ENCODE results near the gene MAPKAP1. TPM values are rescaled to one million over a fixed set of nuclear protein-coding genes. Genes with fewer than 3 reads are reported as not detected.

The MAPKAP1 gene
- total RNA-seq, 2 donors from 2014 or later, result 73.4 to 81.5 TPM

GRCh38 chr9:125674981-125675973, 31.7 kb downstream of the MAPKAP1 start:
- Histone ChIP-seq H3K4me1 (ENCODE audit: control insufficient read depth in 1 of 2, low read depth in 2 of 2) (peaks cover 0 to 11% of the 10 kb centered on the region in 2 donors), H3K4me3 (no peak overlapping the region), H3K9me3 (no peaks in the 10 kb centered on the region), H3K36me3 (no peaks in the 10 kb centered on the region), H3K27ac (no peak overlapping the region), H3K27me3 (replicated peaks; ENCODE audit: insufficient read depth) (no peaks in the 10 kb centered on the region)
- TF ChIP-seq CTCF (IDR thresholded peaks at IDR 0.05), result no peak
- peak; percentile 60 for ATAC-seq (ENCODE audit: insufficient number of reproducible peaks, low FRiP score, low read depth)
- no peak for DNase-seq (ENCODE audit: low spot score)

GRCh38 chr9:125672876-125673275, 34.1 kb downstream of the MAPKAP1 start:
- DNase-seq (ENCODE audit: low spot score) (no peak), ATAC-seq (ENCODE audit: insufficient number of reproducible peaks, low FRiP score, low read depth) (no peak)
- H3K36me3 ChIP-seq, result no peaks in the 10 kb centered on the region
- no peak overlapping the region for H3K27ac ChIP-seq
- no peak overlapping the region for H3K4me3 ChIP-seq
- H3K4me1 ChIP-seq (ENCODE audit: control insufficient read depth in 1 of 2, low read depth in 2 of 2), result peaks cover 0 to 11% of the 10 kb centered on the region in 2 donors
- H3K27me3 ChIP-seq (replicated peaks; ENCODE audit: insufficient read depth), result no peaks in the 10 kb centered on the region
- no peak for TF ChIP-seq CTCF (IDR thresholded peaks at IDR 0.05)
- no peaks in the 10 kb centered on the region for H3K9me3 ChIP-seq

- Histone ChIP-seq H3K36me3 (no peaks in the 10 kb centered on the region), H3K27me3 (replicated peaks; ENCODE audit: insufficient read depth) (no peaks in the 10 kb centered on the region), H3K4me3 (no peak overlapping the region), H3K4me1 (ENCODE audit: control insufficient read depth in 1 of 2, low read depth in 2 of 2) (peaks cover 0 to 4% of the 10 kb centered on the region in 2 donors), H3K27ac (peak overlapping the region in 1 of 2 donors; percentile 17), H3K9me3 (no peaks in the 10 kb centered on the region)
- no peak for ATAC-seq (ENCODE audit: insufficient number of reproducible peaks, low FRiP score, low read depth)
- no peak for DNase-seq (ENCODE audit: low spot score)
- TF ChIP-seq CTCF (IDR thresholded peaks at IDR 0.05), result no peak
These were observed 43.9 kb downstream of the MAPKAP1 start for GRCh38 chr9:125663127-125663526.

DNA sequence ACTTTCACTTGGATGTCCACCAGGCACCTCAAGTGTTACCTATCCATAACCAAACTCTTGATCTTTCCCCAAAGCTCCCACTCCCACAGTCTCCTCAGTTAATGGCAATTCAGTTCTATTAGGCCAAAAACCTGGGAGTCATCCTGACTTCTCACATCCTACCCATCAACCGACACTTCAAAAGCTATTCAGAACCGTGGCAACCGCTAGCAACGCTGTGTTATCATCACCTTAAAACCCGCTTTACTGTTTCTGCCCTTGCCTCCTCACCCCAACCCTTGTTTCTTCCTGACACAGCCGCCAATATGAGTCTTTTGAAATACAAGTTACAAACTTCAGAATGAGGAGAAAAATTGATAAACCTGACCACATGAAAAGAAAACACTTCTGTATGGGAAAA, 46.5 kb downstream of the MAPKAP1 start:
- TF ChIP-seq CTCF (IDR thresholded peaks at IDR 0.05), result no peak
- Histone ChIP-seq H3K27ac (no peak overlapping the region), H3K36me3 (no peaks in the 10 kb centered on the region), H3K4me1 (ENCODE audit: control insufficient read depth in 1 of 2, low read depth in 2 of 2) (peaks cover 7% of the 10 kb centered on the region in 2 donors), H3K9me3 (no peaks in the 10 kb centered on the region), H3K4me3 (no peak overlapping the region), H3K27me3 (replicated peaks; ENCODE audit: insufficient read depth) (no peaks in the 10 kb centered on the region)
- DNase-seq (ENCODE audit: low spot score) (no peak), ATAC-seq (ENCODE audit: insufficient number of reproducible peaks, low FRiP score, low read depth) (no peak)

- no peaks in the 10 kb centered on the region for H3K36me3 ChIP-seq
- H3K27ac ChIP-seq, result no peak overlapping the region
- H3K4me3 ChIP-seq, result no peak overlapping the region
- no peak for ATAC-seq (ENCODE audit: insufficient number of reproducible peaks, low FRiP score, low read depth)
- no peaks in the 10 kb centered on the region for H3K27me3 ChIP-seq (replicated peaks; ENCODE audit: insufficient read depth)
- H3K4me1 ChIP-seq (ENCODE audit: control insufficient read depth in 1 of 2, low read depth in 2 of 2), result peaks cover 7% of the 10 kb centered on the region in 2 donors
- no peak for DNase-seq (ENCODE audit: low spot score)
- no peak for TF ChIP-seq CTCF (IDR thresholded peaks at IDR 0.05)
- no peaks in the 10 kb centered on the region for H3K9me3 ChIP-seq
These were observed 47.1 kb downstream of the MAPKAP1 start for GRCh38 chr9:125659954-125660353.

Data from thoracic aorta (tissue), 2 donors.